HL-60/S4 treated with phorbol 12-myristate 13-acetate at 8.2 ng/mL for 4 days and 3 days (cell line): ENCODE measurements around the gene TMEM132A.

Experiments used
- in situ Hi-C: fragments of 300-500 bp; cut with MboI; formaldehyde crosslinking; loops from 2 replicates; pipeline ENCODE4 v1.15.0; 2022; ENCODE audit warnings: low sequenced_read_pairs

The TMEM132A gene

GRCh38 chr11:60935676-60936442, 11.6 kb downstream of the TMEM132A start:
- in situ Hi-C loops: no loop called here

GRCh38 chr11:60936467-60937143, 12.3 kb downstream of the TMEM132A start:
- in situ Hi-C loops: no loop called here

- in situ Hi-C loops: no loop called here
These were observed 12.9 kb downstream of the TMEM132A start for GRCh38 chr11:60937144-60937527.

- in situ Hi-C loops: no loop called here
These were observed 13.6 kb downstream of the TMEM132A start for GRCh38 chr11:60937811-60938210.

- in situ Hi-C loops: no loop called here
These were observed 14.2 kb downstream of the TMEM132A start for GRCh38 chr11:60938500-60938899.

- in situ Hi-C loops: no loop called here
These were observed 15.0 kb downstream of the TMEM132A start for GRCh38 chr11:60939301-60939700.

- in situ Hi-C loops: no loop called here
These were observed 15.6 kb downstream of the TMEM132A start for GRCh38 chr11:60939855-60940254.

- in situ Hi-C loops: no loop called here
These were observed 17.3 kb downstream of the TMEM132A start for GRCh38 chr11:60941371-60942119.

- in situ Hi-C loops: no loop called here
These were observed 18.0 kb downstream of the TMEM132A start for GRCh38 chr11:60942219-60942618.

- in situ Hi-C loops: no loop called here
These were observed 18.8 kb downstream of the TMEM132A start for GRCh38 chr11:60942970-60943565.

- in situ Hi-C loops: no loop called here
These were observed 20.4 kb downstream of the TMEM132A start for GRCh38 chr11:60944490-60945294.

- in situ Hi-C loops: no loop called here
These were observed 21.0 kb downstream of the TMEM132A start for GRCh38 chr11:60945295-60945667.

- in situ Hi-C loops: no loop called here
These were observed 22.5 kb downstream of the TMEM132A start for GRCh38 chr11:60946601-60947264.

- in situ Hi-C loops: no loop called here
These were observed 23.4 kb downstream of the TMEM132A start for GRCh38 chr11:60947700-60948099.

GRCh38 chr11:60948250-60948649, 24.0 kb downstream of the TMEM132A start:
- in situ Hi-C loops: no loop called here

GRCh38 chr11:60950024-60950423, 25.8 kb downstream of the TMEM132A start:
- in situ Hi-C loops: no loop called here

GRCh38 chr11:60950933-60951605, 26.8 kb downstream of the TMEM132A start:
- in situ Hi-C loops: no loop called here

GRCh38 chr11:60951606-60951903, 27.3 kb downstream of the TMEM132A start:
- in situ Hi-C loops: no loop called here

- in situ Hi-C loops: no loop called here
These were observed 27.9 kb downstream of the TMEM132A start, which contains the start of gene SLC15A3 for GRCh38 chr11:60951904-60952741. TSS of gene SLC15A3 (minus strand) at chr11:60952176. CDS start at chr11:60951551, 625 bp downstream.
